ENCODE results near the gene CERS3.

Gene CERS3

GRCh38 chr15:100373120-100373896 lies 155.4 kb downstream of the CERS3 start:
- DNase-seq: no peak

GRCh38 chr15:100372739-100373119 lies 156.0 kb downstream of the CERS3 start:
- no peak for DNase-seq

GRCh38 chr15:100355342-100355741 lies 173.4 kb downstream of the CERS3 start:
- no peak for DNase-seq

GRCh38 chr15:100353449-100353848 lies 175.3 kb downstream of the CERS3 start:
- DNase-seq: peak; percentile 43 to 73

GRCh38 chr15:100350434-100351226 lies 178.1 kb downstream of the CERS3 start:
- peak; percentile 66 to 77 for DNase-seq

All from inflammatory macrophage treated with lipopolysaccharide for 1 hour (primary cell).